OCI-LY7 (cell line): ENCODE data around the gene NCKAP1.

ENCODE experiments used
- EZH2phosphoT487 ChIP-seq: fragments of 200-600 bp; sonication (generic); IDR thresholded peaks from 2 replicates; pipeline ENCODE4 v1.6.1; 2018; ENCODE audit warnings: low read depth, borderline replicate concordance, mild to moderate bottlenecking, mixed run types, antibody characterized with exemption, low read length, moderate library complexity, mixed read lengths
- TF ChIP-seq, protein P1 (sequence below): fragments of 200-600 bp; sonication (generic); conservative IDR thresholded peaks from 2 replicates; pipeline ENCODE4 v1.5.1; 2014; ENCODE audit warnings: mild to moderate bottlenecking, antibody characterized with exemption, low read length, moderate library complexity, mixed read lengths

DNA sequence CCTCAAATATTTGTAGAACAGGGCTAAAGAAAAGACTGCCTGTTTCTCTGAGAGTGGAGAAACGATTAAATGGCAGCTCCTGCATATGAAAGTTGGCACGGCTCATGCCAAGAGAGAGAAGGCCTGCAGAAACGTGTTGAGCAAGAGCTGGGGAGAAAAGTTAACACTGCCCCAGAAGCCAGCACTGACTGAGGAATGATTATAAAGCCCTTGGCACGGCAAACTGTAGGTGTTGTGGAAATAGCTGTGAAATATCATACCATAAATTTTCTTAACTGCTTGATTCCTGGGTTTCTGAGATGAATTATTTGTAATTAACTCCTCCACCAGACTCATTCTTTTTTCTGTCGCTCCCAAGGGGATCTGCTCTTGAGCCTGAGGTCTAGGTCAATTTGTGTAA is 176.2 kb downstream of the NCKAP1 start:
- TF ChIP-seq, protein P1, sequence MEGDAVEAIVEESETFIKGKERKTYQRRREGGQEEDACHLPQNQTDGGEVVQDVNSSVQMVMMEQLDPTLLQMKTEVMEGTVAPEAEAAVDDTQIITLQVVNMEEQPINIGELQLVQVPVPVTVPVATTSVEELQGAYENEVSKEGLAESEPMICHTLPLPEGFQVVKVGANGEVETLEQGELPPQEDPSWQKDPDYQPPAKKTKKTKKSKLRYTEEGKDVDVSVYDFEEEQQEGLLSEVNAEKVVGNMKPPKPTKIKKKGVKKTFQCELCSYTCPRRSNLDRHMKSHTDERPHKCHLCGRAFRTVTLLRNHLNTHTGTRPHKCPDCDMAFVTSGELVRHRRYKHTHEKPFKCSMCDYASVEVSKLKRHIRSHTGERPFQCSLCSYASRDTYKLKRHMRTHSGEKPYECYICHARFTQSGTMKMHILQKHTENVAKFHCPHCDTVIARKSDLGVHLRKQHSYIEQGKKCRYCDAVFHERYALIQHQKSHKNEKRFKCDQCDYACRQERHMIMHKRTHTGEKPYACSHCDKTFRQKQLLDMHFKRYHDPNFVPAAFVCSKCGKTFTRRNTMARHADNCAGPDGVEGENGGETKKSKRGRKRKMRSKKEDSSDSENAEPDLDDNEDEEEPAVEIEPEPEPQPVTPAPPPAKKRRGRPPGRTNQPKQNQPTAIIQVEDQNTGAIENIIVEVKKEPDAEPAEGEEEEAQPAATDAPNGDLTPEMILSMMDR: no peak
- TF ChIP-seq EZH2phosphoT487: no peak
